AG09319 (cell line): ENCODE data around the gene SPACA5.
"Not testable (repeated sequence)": the region's sequence is repeated elsewhere in the genome, so short reads cannot be mapped to it uniquely, and the experiment has no call there.

Experiments
- DNase-seq: peaks from one replicate; pipeline ENCODE4 v3.0.0-alpha.2; 2010; ENCODE audit warnings: low read depth; ENCODE audit errors: extremely low read depth
- TF ChIP-seq, protein P1 (sequence below): IDR thresholded peaks from 2 replicates; pipeline ENCODE4 v1.5.1; 2011; ENCODE audit warnings: low read depth, mild to moderate bottlenecking, inconsistent platforms, low read length, moderate library complexity

Gene SPACA5

DNA sequence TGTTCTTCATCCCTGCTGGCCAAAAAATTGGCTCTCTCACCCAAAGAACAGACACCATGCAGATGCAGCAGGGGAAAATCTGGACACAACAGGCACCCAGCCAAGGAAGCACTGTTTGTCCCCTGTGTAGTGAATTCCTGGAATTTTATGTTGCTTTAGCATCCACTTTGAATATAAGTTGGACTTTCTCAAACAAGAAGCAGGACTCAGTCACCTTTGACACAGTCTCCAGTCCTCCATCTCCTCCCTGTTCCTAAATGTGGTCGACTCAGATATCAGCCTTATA, 14.8 kb upstream of the SPACA5 start:
- TF ChIP-seq, protein P1, sequence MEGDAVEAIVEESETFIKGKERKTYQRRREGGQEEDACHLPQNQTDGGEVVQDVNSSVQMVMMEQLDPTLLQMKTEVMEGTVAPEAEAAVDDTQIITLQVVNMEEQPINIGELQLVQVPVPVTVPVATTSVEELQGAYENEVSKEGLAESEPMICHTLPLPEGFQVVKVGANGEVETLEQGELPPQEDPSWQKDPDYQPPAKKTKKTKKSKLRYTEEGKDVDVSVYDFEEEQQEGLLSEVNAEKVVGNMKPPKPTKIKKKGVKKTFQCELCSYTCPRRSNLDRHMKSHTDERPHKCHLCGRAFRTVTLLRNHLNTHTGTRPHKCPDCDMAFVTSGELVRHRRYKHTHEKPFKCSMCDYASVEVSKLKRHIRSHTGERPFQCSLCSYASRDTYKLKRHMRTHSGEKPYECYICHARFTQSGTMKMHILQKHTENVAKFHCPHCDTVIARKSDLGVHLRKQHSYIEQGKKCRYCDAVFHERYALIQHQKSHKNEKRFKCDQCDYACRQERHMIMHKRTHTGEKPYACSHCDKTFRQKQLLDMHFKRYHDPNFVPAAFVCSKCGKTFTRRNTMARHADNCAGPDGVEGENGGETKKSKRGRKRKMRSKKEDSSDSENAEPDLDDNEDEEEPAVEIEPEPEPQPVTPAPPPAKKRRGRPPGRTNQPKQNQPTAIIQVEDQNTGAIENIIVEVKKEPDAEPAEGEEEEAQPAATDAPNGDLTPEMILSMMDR: no peak

DNA sequence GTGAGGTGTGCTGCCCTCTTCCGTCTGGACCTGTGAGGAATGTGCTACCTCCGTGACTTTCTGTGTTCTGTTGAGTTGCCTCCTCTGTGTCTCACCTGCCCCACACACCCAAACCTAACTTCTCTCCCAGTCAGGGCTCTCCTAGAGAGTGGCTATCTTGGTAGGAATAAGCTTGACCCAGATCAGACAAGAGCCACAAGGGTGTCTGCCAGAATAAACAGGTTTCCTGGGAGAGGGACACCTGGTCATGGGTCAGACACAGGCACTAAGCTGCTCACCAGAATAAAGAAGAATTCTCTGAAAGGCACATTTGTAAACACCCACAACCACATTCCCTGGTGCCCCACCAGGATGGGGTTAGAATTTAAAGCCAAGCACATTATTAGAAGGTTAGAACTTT, 14.1 kb upstream of the SPACA5 start:
- TF ChIP-seq, protein P1: no peak
- no peak for DNase-seq

More for the DNA sequence above, 14.8 kb upstream of the SPACA5 start:
- DNase-seq: no peak

DNA sequence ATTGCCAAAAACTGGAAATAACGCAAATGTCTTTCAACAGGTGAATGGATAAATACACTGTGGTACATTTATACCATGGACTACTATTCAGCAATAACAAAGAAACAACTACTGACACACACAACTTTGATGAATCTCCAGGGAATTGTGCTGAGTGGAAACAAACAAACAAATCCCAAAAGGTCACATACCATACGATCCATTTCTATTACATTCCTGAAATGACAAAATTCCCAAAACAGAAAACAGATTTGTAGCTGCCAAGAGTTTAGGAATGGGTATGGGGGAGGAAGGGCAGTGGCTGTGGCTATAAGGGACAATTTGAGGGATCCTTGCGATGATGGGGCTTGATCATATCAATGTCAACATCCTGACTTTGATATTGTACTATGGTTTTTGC, 5.5 kb upstream of the SPACA5 start:
- DNase-seq: no peak
- TF ChIP-seq, protein P1: no peak

DNA sequence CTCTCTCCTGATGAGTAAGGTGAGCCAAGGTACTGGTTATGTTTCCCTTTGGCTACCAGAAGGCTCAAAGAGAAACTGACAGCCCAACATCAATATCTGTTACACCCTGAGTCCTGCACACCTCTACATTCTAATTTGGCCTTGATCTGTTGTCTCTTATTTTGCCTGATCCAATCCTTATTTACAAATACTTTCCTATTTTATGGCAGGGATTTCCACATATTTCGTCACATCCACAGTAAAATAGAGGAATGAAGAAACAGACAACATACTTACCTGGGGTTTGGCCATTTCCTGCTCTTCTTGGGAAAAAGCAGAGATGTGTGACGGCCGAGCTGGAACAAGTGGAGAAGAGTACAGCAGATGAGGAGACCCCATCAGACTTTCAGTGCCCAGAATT, 4.5 kb upstream of the SPACA5 start:
- TF ChIP-seq, protein P1: no peak
- DNase-seq: no peak

DNA sequence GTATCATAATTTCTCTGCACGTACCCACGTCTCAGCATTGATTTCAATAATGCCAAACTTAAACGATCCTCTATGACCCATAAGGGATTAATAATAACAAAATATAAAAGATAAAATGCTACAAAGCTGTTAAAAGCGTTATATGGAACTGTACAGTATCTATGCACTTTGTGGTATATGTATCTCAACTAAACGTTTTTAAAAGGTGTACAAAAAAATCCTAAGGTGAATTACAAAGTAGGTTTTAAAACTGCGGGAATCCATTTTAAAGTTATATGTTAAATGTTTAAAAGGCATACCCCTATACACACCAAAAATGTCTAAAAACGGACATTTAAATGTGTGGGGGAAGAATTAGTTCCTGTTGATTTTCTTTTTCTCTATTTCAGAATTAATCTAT, 3.9 kb upstream of the SPACA5 start:
- DNase-seq: no peak
- TF ChIP-seq, protein P1: no peak

DNA sequence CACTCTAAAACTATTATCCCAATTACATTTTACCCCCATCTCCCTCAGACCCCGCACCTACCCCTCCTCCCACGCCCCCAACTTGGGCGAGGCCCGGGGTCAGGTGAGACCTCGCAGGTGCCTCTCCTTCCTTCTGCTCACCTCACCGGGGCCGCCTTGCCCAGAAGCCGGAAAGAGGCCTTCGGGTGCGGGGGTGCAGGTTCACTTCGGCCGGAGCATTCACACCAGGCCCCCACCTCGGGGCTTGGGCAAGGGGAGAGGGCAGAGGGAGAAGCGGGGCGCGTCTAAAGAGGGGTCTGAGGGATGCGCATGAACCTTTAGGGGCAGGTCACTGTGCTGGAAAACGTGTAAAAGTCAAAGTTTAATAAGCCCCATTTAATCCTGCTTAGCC, 3.4 kb upstream of the SPACA5 start:
- no peak for DNase-seq

DNA sequence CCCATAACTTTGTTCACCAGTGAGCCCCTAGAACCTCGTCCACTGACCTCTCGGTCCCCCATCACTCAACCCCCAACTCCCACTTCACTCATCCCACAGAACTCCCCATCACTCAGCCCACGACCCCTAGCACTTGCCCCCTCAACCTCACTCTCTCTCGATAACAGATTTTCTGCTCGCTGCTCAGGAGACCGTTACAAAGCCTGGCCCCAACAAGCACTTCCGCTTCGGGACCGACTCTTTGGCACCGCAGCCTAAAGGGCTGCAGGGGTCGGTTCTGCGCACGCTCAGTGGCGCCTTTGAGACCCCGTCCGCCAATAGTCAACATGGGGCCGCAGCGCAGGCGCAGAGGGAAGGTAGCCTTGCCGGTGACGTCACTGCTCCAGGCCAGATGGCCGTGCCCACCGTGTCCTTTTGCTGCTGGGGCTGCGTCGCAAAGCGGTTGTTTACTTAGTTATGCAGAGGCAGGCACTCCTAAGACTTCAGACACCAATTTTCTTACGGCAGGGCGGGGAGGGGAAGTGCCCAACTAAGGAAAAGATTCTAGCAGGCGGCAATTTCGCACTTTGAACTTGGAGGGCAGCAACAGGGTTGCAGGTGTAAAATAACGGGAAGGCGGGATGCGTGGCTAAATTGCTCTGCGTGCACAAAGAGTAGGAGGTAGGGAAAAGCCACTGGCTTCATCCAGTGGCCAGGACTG, 2.9 kb upstream of the SPACA5 start, which contains the start of gene ZNF182:
TSS of gene ZNF182 (minus strand) at position 232 of the 700 bp plus-strand sequence. CDS start 1,380 bp downstream, outside the sequence.
- TF ChIP-seq, protein P1: no peak

More for the DNA sequence above, 3.4 kb upstream of the SPACA5 start:
- TF ChIP-seq, protein P1: no peak

DNA sequence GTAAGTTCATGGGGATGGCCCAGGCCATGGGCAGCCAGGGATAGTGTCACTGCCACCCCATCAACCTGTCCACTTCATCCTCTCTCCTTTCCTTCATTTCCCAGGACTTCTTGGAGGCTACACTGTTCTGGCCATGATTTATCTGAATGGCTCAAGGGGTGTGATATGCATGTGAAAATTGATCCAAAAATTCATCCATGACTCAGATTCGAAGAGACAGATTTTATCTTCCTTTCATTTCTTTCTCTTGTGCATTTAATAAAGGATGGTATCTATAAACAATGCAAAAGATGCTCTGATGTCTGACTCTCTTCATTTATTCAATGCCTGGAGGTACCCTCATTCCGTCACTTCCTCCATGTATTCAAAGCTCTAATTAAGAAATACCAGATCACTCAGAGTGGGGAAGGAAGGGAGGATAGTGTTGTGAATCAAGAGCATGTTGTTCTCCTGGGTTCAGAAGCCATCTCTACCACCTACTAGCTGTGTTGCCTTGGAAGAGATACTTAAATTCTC, 2.7 kb downstream of the SPACA5 start:
- not testable (repeated sequence) for DNase-seq

More for the DNA sequence above, 2.9 kb upstream of the SPACA5 start, which contains the start of gene ZNF182:
- DNase-seq: peak; percentile 64

DNA sequence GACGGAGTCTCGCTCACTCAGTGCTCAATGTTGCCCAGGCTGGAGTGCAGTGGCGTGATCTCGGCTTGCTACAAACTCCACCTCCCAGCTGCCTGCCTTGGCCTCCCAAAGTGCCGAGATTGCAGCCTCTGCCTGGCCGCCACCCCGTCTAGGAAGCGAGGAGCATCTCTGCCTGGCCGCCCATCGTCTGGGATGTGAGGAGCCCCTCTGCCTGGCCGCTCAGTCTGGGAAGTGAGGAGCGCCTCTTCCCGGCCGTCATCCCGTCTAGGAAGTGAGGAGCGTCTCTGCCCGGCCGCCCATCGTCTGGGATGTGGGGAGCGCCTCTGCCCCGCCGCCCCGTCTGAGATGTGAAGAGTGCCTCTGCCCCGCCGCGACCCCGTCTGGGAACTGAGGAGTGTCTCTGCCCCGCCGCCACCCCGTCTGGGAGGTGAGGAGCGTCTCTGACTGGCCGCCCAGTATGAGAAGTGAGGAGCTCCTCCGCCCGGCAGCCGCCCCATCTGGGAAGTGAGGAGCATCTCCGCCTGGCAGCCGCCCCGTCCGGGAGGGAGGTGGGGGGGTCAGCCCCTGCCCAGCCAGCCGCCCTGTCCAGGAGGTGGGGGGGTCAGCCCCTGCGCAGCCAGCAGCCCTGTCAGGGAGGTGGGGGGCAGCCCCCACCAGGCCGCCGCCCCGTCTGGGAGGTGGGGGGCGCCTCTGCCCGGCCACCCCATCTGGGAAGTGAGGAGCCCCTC, 10.0 kb downstream of the SPACA5 start:
- DNase-seq: not testable (repeated sequence)

DNA sequence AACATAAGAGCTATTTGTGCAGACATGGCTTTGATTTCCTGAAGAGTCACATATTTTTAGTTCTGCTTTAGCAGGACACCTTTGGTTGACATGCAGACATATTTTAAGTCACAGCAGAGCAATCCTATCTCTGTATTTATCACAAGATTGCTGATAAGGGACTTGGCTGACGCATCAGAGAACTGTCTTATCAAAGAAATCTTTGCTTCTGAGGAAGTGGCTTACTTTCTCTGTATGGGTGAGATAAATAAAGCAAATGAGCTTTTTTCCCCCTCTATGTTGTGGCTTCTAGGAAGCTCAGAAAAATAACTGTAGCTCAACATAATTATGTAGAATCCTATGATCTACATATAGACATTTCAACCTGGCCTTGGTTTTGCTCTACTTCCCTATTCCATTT, 13.1 kb downstream of the SPACA5 start:
- DNase-seq: not testable (repeated sequence)

DNA sequence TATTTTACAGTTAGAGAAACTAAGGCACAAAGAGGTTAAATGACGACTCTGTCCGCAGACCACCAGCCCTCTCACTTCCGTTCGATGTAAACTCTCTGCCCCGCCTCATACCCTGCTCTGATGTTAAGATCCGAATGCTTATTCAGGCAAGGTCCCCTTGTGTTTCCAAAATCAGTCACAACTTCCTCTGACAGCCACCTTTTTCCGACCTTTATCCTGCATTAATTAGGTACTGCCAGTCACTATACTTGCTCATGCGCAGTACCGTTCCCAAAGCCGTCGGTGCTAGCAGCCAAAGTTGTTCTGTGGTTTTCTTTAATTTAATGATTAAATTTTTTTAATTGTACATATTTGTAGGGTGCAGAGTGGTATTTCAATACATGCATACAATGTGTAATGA, 13.7 kb downstream of the SPACA5 start:
- not testable (repeated sequence) for DNase-seq
